ENCODE measurements around the gene HOXA1. TPM values are rescaled to one million over a fixed set of nuclear protein-coding genes. Genes with fewer than 3 reads are reported as not detected.

The HOXA1 gene
- total RNA-seq, 1 experiment from 2014 or later: 1.4 TPM

- H3F3A ChIP-seq (ENCODE audit: low read length, unreplicated experiment): no peaks in the 10 kb centered on the region
- H3K36me3 ChIP-seq (ENCODE audit: low read depth, low read length): no peaks in the 10 kb centered on the region
- intact Hi-C loops (cut with micrococcal nuclease): no loop called here
- no peak for DNase-seq
- CTCF ChIA-PET: no interaction called here
- H3K9me2 ChIP-seq (replicated peaks; ENCODE audit: low read length): no peaks in the 10 kb centered on the region
- no peaks in the 10 kb centered on the region for H3K9me3 ChIP-seq (ENCODE audit: low read length)
- H3K4me2 ChIP-seq (ENCODE audit: low read length): no peak overlapping the region
- H3K4me3 ChIP-seq (ENCODE audit: low read length): no peak overlapping the region
- POLR2A ChIA-PET (ENCODE audit: unreplicated experiment): no interaction called here
- no peak for ATAC-seq
- no peaks in the 10 kb centered on the region for H3K79me2 ChIP-seq (ENCODE audit: low read length)
- H3K27me3 ChIP-seq (ENCODE audit: low read length): no peaks in the 10 kb centered on the region
- H3K9ac ChIP-seq (ENCODE audit: low read length): no peak overlapping the region
- H3K27ac ChIP-seq (ENCODE audit: low read length): no peak overlapping the region
- TF ChIP-seq CTCF (conservative IDR thresholded peaks at IDR 0.05; ENCODE audit: low read depth, low read length): no peak
- no peak for TF ChIP-seq EZH2phosphoT487 (IDR thresholded peaks at IDR 0.05; ENCODE audit: borderline replicate concordance, low read length)
- no peak for TF ChIP-seq EZH2 (IDR thresholded peaks at IDR 0.05; ENCODE audit: low read length, unreplicated experiment)
- BruUV-seq (replicated peaks): no TSS peak
- no peak overlapping the region for H2AFZ ChIP-seq (ENCODE audit: low read length)
- peaks cover 35% of the 10 kb centered on the region for H3K4me1 ChIP-seq (ENCODE audit: insufficient read depth, low read length)
- no peaks in the 10 kb centered on the region for H4K20me1 ChIP-seq (ENCODE audit: low read length)
Observed at GRCh38 chr7:27068259-27068658, 27.5 kb downstream of the HOXA1 start.

- ChIA-PET CTCF (no interaction called here), POLR2A (ENCODE audit: unreplicated experiment) (interaction anchor here (0.6 kb wide), 2 partner anchors 97 to 119 kb away, joined by 3 to 4 read pairs; partner anchors contain the start of gene HOXA11)
- Histone ChIP-seq H3K27ac (ENCODE audit: low read length) (peak overlapping the region; percentile 72), H3K27me3 (ENCODE audit: low read length) (no peaks in the 10 kb centered on the region), H3K4me1 (ENCODE audit: insufficient read depth, low read length) (peaks cover 20% of the 10 kb centered on the region), H3F3A (ENCODE audit: low read length, unreplicated experiment) (no peaks in the 10 kb centered on the region), H3K4me2 (ENCODE audit: low read length) (peak overlapping the region; percentile 54), H4K20me1 (ENCODE audit: low read length) (no peaks in the 10 kb centered on the region), H3K9me3 (ENCODE audit: low read length) (no peaks in the 10 kb centered on the region), H3K9me2 (replicated peaks; ENCODE audit: low read length) (no peaks in the 10 kb centered on the region), H3K9ac (ENCODE audit: low read length) (peak overlapping the region; percentile 22; the same call in 1 of the 2 replicates), H3K79me2 (ENCODE audit: low read length) (no peaks in the 10 kb centered on the region), H3K4me3 (ENCODE audit: low read length) (no peak overlapping the region), H3K36me3 (ENCODE audit: low read depth, low read length) (no peaks in the 10 kb centered on the region), H2AFZ (ENCODE audit: low read length) (no peak overlapping the region)
- ATAC-seq (peak; percentile 88), DNase-seq (peak; percentile 90)
- no TSS peak for BruUV-seq (replicated peaks)
- intact Hi-C loops (cut with micrococcal nuclease): no loop called here
- TF ChIP-seq EZH2 (IDR thresholded peaks at IDR 0.05; ENCODE audit: low read length, unreplicated experiment) (no peak), CTCF (conservative IDR thresholded peaks at IDR 0.05; ENCODE audit: low read depth, low read length) (no peak), EZH2phosphoT487 (IDR thresholded peaks at IDR 0.05; ENCODE audit: borderline replicate concordance, low read length) (no peak)
Observed at GRCh38 chr7:27066148-27066547, 29.7 kb downstream of the HOXA1 start.

- H3K27me3 ChIP-seq (ENCODE audit: low read length): no peaks in the 10 kb centered on the region
- no peaks in the 10 kb centered on the region for H3K9me2 ChIP-seq (replicated peaks; ENCODE audit: low read length)
- BruUV-seq (replicated peaks): no TSS peak
- ChIA-PET POLR2A (ENCODE audit: unreplicated experiment) (interaction anchor here (0.6 kb wide), 2 partner anchors 97 to 119 kb away, joined by 3 to 4 read pairs; partner anchors contain the start of gene HOXA11), CTCF (no interaction called here)
- H3K27ac ChIP-seq (ENCODE audit: low read length): peak overlapping the region; percentile 72
- no peaks in the 10 kb centered on the region for H3K9me3 ChIP-seq (ENCODE audit: low read length)
- no peaks in the 10 kb centered on the region for H4K20me1 ChIP-seq (ENCODE audit: low read length)
- intact Hi-C loops (cut with micrococcal nuclease): no loop called here
- peaks cover 20% of the 10 kb centered on the region for H3K4me1 ChIP-seq (ENCODE audit: insufficient read depth, low read length)
- peak overlapping the region; percentile 54 for H3K4me2 ChIP-seq (ENCODE audit: low read length)
- no peaks in the 10 kb centered on the region for H3K79me2 ChIP-seq (ENCODE audit: low read length)
- no peaks in the 10 kb centered on the region for H3F3A ChIP-seq (ENCODE audit: low read length, unreplicated experiment)
- peak overlapping the region; percentile 22; the same call in 1 of the 2 replicates for H3K9ac ChIP-seq (ENCODE audit: low read length)
- H3K36me3 ChIP-seq (ENCODE audit: low read depth, low read length): no peaks in the 10 kb centered on the region
- no peak overlapping the region for H2AFZ ChIP-seq (ENCODE audit: low read length)
- no peak for DNase-seq
- TF ChIP-seq EZH2 (IDR thresholded peaks at IDR 0.05; ENCODE audit: low read length, unreplicated experiment): no peak
- no peak for TF ChIP-seq EZH2phosphoT487 (IDR thresholded peaks at IDR 0.05; ENCODE audit: borderline replicate concordance, low read length)
- TF ChIP-seq CTCF (conservative IDR thresholded peaks at IDR 0.05; ENCODE audit: low read depth, low read length): no peak
- peak; percentile 6; the same call in 1 of the 2 replicates for ATAC-seq
- H3K4me3 ChIP-seq (ENCODE audit: low read length): no peak overlapping the region
Observed at GRCh38 chr7:27065709-27066108, 30.1 kb downstream of the HOXA1 start.

All from PC-3 (cell line).